GM12873 (cell line): ENCODE data around the gene RAB31.

Source experiments
- TF ChIP-seq, protein P1 (sequence below): IDR thresholded peaks from 2 replicates; pipeline ENCODE4 v1.5.1; 2012; ENCODE audit warnings: low read depth, mild to moderate bottlenecking, moderate library complexity, low read length, control low read depth; ENCODE audit not compliant: insufficient read depth; ENCODE audit errors: missing control alignments

The RAB31 gene

GRCh38 chr18:9826685-9827084 is 118.6 kb downstream of the RAB31 start:
- TF ChIP-seq, protein P1, sequence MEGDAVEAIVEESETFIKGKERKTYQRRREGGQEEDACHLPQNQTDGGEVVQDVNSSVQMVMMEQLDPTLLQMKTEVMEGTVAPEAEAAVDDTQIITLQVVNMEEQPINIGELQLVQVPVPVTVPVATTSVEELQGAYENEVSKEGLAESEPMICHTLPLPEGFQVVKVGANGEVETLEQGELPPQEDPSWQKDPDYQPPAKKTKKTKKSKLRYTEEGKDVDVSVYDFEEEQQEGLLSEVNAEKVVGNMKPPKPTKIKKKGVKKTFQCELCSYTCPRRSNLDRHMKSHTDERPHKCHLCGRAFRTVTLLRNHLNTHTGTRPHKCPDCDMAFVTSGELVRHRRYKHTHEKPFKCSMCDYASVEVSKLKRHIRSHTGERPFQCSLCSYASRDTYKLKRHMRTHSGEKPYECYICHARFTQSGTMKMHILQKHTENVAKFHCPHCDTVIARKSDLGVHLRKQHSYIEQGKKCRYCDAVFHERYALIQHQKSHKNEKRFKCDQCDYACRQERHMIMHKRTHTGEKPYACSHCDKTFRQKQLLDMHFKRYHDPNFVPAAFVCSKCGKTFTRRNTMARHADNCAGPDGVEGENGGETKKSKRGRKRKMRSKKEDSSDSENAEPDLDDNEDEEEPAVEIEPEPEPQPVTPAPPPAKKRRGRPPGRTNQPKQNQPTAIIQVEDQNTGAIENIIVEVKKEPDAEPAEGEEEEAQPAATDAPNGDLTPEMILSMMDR, result no peak

DNA sequence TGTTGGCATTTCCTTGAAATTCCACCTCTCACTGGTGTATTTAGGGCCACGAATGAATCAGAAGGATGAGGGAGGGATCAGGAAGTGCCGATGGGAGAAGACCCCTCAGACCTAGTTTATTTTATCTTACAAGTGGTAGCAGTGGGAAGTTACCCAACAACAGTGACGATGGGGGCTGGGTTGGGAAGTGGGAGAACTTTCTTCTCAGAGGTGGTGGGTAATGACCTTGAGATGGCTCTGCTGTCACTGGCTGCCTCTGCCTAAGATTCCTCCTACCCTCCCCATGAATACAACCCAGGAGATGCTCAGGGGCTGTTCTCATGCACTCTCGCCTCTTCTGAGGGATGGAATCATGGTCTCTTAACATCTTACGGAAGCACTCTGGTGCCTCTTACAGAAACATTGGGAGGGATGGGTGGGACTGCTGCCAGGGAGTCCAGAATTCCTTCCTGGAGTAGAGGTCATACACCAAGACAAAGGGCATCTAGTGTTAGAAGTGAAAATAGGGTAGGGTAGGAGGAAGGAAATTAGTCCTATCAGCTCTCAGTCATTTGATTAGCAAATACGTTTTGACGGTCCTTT is 119.2 kb downstream of the RAB31 start:
- TF ChIP-seq, protein P1, result no peak

DNA sequence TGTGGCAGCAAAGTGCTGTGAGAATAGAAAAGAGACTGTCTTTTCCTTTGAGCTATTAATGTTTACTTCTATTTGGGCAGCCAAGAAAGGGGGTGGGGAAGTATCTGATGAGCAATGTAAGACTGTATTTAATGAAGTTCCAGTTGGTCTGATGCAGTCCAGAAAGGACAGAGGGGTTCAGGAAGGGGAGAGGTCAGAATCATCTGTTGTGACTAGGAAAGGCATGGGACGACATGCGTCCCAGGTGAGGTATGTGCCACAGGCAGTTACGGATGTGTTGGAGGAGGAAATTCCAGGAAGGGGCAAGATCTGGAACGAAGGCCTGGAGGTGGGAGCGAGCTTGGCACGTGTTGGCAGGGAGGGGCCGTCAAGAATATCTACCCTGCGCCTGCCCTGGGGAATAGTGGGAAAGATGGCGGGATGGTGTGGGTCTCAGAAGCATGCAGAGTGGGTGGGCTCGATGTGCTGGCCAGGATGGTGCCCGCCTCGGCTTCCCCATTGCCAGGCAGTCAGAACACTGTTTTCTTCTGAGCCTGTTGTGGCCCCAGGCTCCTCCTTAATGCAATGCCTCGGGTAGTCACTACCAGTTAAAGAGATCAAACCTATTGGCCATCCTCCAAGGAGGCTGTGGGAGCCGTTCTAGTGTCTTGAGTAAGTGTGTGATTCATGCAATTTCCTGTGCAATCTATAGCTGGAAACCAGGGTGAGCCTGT is 119.8 kb downstream of the RAB31 start:
- TF ChIP-seq, protein P1, result no peak

DNA sequence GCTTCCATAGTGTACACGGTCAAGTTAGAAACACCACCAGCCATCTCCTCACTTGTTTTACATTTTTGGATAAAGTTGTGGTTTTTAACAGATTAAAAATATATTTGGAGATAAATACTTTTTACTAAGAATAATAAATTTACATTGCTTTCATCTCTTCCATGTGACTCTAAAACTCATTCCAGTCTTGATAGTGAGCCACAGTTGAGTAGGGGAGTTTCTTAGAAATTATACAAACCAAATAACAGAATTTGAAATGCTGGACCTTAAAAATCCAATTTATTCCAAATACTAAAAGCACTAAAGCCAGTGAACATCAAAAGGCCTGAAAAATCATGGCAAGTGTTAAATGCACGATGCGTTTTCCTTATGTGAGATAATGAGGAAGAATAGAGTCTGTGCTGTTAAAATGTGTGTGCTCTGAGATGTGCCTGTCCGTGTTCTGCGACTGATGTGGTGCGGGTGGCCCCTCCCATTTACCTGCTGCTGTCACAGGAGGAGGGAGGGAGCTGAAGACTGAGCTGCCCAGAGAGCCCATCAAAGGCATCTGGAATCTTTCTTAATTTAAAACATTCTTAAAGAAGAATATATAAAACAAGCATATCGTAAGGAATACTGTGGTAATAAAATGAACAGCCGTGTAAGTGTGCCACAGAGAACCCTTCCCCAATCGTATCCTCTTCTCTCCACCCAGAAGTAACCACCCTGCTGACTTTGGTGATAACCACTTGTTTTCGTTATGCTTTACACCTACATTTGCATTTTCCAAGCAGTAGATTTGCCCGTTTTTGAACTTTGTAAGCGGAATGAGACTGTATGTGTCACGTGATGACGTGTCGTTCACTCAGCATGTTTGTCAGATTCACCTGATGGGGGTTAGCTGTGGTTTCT is 120.7 kb downstream of the RAB31 start:
- TF ChIP-seq, protein P1, result no peak

GRCh38 chr18:9829397-9829712 is 121.3 kb downstream of the RAB31 start:
- TF ChIP-seq, protein P1, result no peak

DNA sequence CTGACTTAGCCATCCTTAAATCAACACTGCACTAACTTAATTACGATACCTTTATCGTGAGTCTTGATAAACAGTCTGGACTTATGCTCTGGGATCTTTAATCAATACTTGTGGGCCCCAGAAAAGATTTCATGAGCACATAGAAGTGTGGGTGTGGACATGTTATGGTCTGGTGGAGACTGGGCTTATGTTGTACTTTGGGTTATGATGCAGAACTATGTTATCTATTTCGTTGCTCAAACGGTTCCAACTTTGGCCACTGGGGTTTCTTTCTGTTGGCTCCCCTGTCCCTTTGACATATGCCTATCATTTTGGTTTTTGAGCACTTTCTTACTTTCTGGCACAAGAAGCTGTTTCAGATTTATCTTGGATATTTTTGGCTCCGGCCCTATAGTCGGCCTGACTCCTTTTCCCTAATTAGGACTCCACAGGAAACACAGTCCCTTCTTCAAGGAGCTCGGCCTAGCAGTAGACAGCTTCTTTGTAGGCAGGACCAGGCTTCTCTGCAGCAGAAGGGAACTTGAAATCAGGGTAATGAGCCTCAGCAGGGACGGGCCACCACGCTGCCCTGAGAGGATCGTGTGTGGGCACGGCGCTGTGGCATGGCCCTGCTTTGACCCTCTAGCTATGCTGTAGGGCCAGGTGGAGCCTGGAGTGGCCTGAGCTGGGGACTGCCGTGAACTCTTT is 123.1 kb downstream of the RAB31 start:
- TF ChIP-seq, protein P1, result peak; percentile 25

DNA sequence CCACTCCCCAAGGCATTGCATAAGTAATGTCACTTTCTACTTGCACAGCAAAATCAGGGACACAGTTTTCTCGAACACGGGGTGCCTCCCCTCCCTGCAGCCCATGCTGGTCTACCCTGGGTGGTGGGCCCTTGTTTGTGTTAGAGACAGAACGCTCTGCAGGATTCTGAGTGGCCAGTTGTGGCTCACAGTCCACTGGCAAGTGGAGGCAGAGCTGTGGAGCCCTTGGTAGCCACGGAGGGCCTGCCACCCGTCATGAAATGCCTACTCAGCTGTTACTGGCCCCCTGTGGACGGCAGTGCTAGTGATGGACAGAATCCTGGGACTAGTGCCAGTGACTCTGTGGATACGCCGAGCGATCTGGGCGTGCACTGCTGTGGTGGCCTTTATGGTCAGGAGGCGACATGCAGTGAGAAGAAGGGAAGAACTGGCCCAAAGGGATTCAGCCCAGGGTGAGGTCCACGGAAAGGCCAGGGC is 123.7 kb downstream of the RAB31 start:
- TF ChIP-seq, protein P1, result no peak
